ENCODE data around the gene HIVEP2. TPM values are rescaled to one million over a fixed set of nuclear protein-coding genes. Genes with fewer than 3 reads are reported as not detected.

Gene HIVEP2
- total RNA-seq, 1 donor from 2014 or later, result 11.8 TPM

DNA sequence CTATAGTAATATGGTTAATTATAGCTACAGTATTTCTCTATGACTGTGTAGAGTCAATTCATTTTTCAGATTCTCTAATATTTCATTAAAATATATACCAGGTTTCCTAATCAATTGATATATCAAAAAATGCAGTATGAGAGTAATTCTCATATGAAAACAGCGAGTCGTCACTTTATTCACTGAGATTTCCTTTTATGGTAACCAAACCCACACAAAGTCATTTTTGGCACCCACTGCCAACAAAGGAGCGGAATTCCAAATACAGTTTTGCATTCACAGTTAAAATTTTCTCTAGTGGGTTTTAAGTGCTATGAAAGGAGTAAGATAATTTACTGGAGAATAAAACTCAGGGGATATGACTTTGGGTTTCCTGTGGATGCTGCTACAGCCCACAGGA lies 163.8 kb downstream of the HIVEP2 start:
- TF ChIP-seq, protein P1, sequence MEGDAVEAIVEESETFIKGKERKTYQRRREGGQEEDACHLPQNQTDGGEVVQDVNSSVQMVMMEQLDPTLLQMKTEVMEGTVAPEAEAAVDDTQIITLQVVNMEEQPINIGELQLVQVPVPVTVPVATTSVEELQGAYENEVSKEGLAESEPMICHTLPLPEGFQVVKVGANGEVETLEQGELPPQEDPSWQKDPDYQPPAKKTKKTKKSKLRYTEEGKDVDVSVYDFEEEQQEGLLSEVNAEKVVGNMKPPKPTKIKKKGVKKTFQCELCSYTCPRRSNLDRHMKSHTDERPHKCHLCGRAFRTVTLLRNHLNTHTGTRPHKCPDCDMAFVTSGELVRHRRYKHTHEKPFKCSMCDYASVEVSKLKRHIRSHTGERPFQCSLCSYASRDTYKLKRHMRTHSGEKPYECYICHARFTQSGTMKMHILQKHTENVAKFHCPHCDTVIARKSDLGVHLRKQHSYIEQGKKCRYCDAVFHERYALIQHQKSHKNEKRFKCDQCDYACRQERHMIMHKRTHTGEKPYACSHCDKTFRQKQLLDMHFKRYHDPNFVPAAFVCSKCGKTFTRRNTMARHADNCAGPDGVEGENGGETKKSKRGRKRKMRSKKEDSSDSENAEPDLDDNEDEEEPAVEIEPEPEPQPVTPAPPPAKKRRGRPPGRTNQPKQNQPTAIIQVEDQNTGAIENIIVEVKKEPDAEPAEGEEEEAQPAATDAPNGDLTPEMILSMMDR (IDR thresholded peaks at IDR 0.05; ENCODE audit: unreplicated experiment), result no peak
- Mint-ChIP-seq H3K4me3 (ENCODE audit: low read depth) (no peak overlapping the region), H3K9me3 (ENCODE audit: low read depth) (no peaks in the 10 kb centered on the region), H3K27ac (no peak overlapping the region), H3K4me1 (ENCODE audit: low read depth) (no peaks in the 10 kb centered on the region), H3K36me3 (ENCODE audit: insufficient read depth) (no peaks in the 10 kb centered on the region), H3K27me3 (no peaks in the 10 kb centered on the region)
- no peak for DNase-seq (ENCODE audit: low spot score, unreplicated experiment)

DNA sequence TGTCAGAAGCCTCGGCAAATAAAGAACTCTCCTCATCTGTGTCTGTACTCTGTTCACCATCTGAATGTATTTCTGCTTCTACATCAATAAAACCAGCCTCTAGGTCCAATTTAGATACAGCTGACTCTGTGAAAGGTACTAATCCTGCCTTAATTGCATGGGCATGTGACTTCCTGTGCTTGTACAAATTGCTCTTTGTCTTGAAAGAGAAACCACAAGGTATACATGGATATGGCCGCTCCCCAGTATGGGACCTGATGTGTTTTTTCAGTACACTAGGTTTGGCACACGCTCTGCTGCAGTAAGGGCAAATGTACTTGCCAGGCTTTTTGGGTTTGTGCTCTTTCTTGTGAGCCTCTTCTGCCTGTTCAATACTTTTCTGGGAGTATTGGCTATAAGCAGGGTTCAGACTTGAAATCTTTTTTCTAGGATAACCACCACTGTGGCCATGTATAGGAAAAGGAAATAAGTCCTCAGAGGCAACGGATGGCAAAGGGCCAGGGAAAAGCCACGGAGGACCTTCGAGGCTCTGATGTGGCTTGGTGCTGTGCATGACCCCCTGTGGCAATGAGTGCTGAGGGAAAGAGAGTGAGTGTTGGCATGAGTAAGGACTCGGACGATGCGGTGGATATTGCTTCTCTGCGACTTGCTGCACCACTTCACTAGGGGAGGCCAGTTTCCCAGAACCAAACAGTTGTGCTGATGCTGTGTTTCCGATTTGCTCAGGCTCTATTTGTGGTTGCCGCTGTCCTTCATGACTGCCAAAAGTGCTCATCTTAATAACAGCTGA lies 170.9 kb downstream of the HIVEP2 start:
- H3K4me1 Mint-ChIP-seq (ENCODE audit: low read depth), result no peaks in the 10 kb centered on the region
- no peaks in the 10 kb centered on the region for H3K27me3 Mint-ChIP-seq
- DNase-seq (ENCODE audit: low spot score, unreplicated experiment), result no peak
- H3K9me3 Mint-ChIP-seq (ENCODE audit: low read depth), result no peaks in the 10 kb centered on the region
- H3K36me3 Mint-ChIP-seq (ENCODE audit: insufficient read depth), result peaks cover 31% of the 10 kb centered on the region
- TF ChIP-seq, protein P1 (IDR thresholded peaks at IDR 0.05; ENCODE audit: unreplicated experiment), result no peak
- no peak overlapping the region for H3K27ac Mint-ChIP-seq
- H3K4me3 Mint-ChIP-seq (ENCODE audit: low read depth), result no peak overlapping the region

DNA sequence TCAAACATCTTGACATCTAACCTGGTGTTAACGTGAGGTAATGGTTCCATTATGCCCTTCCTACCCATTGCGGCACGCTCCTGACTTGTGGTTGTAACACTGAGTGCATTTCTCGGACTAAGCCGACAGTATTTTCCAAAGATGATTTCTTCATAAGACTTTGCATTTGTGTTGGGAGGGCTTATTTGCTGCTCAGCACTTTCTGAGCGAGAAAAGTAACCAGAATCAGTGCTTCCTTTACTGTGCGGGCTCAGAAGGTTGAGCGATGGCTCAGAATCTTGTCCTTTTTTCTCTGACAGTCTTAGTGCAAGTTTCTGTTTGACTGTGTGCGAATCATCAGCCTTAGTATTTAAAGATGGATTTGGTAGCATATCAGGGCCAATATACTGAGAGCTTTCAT lies 171.7 kb downstream of the HIVEP2 start:
- no peak for DNase-seq (ENCODE audit: low spot score, unreplicated experiment)
- H3K27ac Mint-ChIP-seq, result no peak overlapping the region
- H3K27me3 Mint-ChIP-seq, result no peaks in the 10 kb centered on the region
- H3K36me3 Mint-ChIP-seq (ENCODE audit: insufficient read depth), result peaks cover 31% of the 10 kb centered on the region
- H3K4me3 Mint-ChIP-seq (ENCODE audit: low read depth), result no peak overlapping the region
- no peaks in the 10 kb centered on the region for H3K4me1 Mint-ChIP-seq (ENCODE audit: low read depth)
- TF ChIP-seq, protein P1 (IDR thresholded peaks at IDR 0.05; ENCODE audit: unreplicated experiment), result no peak
- H3K9me3 Mint-ChIP-seq (ENCODE audit: low read depth), result no peaks in the 10 kb centered on the region

DNA sequence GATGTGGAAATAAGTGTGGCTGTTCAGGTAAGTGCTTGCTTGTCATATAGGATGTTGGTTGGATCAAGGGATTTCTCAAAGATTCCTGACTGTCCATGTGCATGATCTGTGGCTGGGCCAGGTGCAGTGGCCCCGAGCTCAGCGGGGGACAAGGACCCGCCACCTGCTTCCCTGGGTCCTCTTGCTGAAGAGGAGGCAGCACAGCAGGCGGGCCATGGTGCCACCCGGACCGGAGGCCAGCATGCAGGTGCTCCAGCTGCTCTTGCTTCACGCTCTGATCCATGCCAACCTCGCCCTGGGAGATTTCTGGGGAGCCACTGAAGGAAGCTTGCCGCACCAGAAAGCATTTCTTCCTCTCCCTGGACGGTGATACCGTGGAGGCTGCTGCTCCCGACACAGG lies 173.8 kb downstream of the HIVEP2 start:
- peaks cover 33% of the 10 kb centered on the region for H3K36me3 Mint-ChIP-seq (ENCODE audit: insufficient read depth)
- no peak overlapping the region for H3K4me3 Mint-ChIP-seq (ENCODE audit: low read depth)
- H3K4me1 Mint-ChIP-seq (ENCODE audit: low read depth), result no peaks in the 10 kb centered on the region
- no peak overlapping the region for H3K27ac Mint-ChIP-seq
- TF ChIP-seq, protein P1 (IDR thresholded peaks at IDR 0.05; ENCODE audit: unreplicated experiment), result no peak
- no peak for DNase-seq (ENCODE audit: low spot score, unreplicated experiment)
- no peaks in the 10 kb centered on the region for H3K27me3 Mint-ChIP-seq
- H3K9me3 Mint-ChIP-seq (ENCODE audit: low read depth), result no peaks in the 10 kb centered on the region

DNA sequence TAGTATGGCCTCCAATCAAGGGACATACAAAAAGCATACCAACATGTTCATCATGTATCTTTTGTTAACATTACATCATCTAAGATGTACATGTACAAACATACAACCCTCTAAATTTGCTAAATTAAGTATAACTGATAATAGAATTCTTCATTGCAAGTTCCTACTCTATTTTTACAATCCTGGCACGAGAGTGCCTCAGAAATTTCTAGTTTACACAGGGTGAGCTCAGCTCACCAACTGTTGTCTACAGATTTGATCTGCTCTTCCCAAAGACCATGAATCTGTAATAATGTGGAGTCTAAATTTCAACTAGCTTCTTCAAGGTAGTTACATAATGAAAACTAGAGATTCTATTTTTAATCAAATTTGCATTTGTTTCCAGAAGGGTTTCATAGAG lies 179.7 kb downstream of the HIVEP2 start:
- Mint-ChIP-seq H3K4me3 (ENCODE audit: low read depth) (no peak overlapping the region), H3K27me3 (no peaks in the 10 kb centered on the region), H3K27ac (no peak overlapping the region), H3K4me1 (ENCODE audit: low read depth) (no peaks in the 10 kb centered on the region), H3K36me3 (ENCODE audit: insufficient read depth) (peaks cover 10% of the 10 kb centered on the region), H3K9me3 (ENCODE audit: low read depth) (no peaks in the 10 kb centered on the region)
- no peak for DNase-seq (ENCODE audit: low spot score, unreplicated experiment)
- TF ChIP-seq, protein P1 (IDR thresholded peaks at IDR 0.05; ENCODE audit: unreplicated experiment), result no peak

Measured in progenitor cell of endocrine pancreas (in vitro differentiated cells).